HCEC 1CT (cell line): ENCODE results near the gene SHROOM3.
A peak's percentile ranks its signal among the peaks of the same experiment; 100 is the strongest.
"Not testable (repeated sequence)": the region's sequence is repeated elsewhere in the genome, so short reads cannot be mapped to it uniquely, and the experiment has no call there.

ENCODE experiments used
- DNase-seq: peaks from one replicate; pipeline ENCODE4 v3.0.0-alpha.2; 2017

The SHROOM3 gene

DNA sequence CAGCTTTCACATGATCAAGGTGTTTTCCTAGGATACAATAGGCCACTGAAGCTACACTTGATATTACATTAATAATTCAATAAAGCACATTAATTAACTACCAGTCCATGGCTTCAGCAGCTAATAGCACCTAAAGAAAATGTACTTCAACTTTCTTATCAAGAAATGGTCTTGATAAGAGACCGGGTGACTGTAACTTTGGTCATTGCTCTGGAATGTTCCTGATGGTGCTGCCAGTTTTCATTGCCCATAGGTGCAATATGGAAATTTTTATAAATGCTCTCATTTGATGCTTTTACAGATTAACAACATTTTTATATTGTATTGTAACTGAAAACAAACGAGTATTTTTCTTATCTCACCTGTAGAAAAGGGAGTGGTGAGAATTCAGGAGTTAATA lies 165.4 kb downstream of the SHROOM3 start:
- DNase-seq: no peak

DNA sequence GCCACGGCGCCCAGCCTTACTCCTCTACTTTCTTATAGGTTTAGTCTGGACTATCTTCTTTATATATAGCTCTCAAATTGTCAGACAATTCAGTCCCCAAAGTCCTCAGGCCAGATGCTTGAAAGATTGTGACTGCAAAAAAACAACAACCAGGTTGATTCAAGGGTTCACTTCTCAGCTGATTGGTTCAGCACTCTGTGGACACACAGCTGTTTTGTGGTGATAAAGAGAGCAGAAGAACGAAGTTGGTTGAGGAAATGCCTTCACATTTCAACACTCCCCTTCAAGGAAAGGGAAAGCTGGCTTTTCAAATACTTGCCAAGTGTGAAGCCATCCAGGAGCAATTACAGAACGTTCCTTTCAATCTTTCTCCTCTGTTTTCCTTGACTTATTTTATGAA lies 166.8 kb downstream of the SHROOM3 start:
- DNase-seq: no peak

- no peak for DNase-seq
These were observed 170.1 kb downstream of the SHROOM3 start for GRCh38 chr4:76605099-76605563.

DNA sequence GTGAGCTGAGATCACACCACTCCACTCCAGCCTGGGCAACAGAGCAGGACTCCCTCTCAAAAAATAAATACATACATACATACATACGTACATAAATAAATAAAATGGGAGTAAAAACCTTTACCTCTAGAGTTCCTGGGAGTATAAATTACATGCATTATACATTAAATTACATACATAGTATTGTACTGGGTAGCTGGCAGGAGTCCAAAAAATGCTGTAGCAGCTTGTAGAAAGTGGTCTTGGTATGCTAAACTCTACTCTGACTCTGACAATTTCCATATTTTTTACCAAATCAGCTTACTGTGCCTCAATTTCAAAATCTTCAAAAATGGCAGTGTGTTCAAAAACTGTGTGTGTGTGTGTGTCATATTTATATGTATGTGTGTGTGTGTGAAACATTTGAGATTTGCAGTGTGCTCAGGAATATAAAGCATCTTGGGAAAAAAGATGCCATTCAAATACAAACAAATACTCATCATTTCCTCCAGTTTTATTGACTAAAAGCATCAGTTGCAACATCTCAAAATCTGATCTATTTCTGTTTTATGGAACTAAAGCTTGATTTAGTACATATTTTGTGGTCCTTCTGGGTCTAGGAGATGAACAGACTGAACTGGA lies 171.7 kb downstream of the SHROOM3 start:
- peak; percentile 28 for DNase-seq

- no peak for DNase-seq
These were observed 172.3 kb downstream of the SHROOM3 start for GRCh38 chr4:76607266-76607799.

GRCh38 chr4:76607846-76608245 lies 172.8 kb downstream of the SHROOM3 start:
- DNase-seq: no peak

- DNase-seq: not testable (repeated sequence)
These were observed 173.5 kb downstream of the SHROOM3 start for GRCh38 chr4:76608549-76608948.

DNA sequence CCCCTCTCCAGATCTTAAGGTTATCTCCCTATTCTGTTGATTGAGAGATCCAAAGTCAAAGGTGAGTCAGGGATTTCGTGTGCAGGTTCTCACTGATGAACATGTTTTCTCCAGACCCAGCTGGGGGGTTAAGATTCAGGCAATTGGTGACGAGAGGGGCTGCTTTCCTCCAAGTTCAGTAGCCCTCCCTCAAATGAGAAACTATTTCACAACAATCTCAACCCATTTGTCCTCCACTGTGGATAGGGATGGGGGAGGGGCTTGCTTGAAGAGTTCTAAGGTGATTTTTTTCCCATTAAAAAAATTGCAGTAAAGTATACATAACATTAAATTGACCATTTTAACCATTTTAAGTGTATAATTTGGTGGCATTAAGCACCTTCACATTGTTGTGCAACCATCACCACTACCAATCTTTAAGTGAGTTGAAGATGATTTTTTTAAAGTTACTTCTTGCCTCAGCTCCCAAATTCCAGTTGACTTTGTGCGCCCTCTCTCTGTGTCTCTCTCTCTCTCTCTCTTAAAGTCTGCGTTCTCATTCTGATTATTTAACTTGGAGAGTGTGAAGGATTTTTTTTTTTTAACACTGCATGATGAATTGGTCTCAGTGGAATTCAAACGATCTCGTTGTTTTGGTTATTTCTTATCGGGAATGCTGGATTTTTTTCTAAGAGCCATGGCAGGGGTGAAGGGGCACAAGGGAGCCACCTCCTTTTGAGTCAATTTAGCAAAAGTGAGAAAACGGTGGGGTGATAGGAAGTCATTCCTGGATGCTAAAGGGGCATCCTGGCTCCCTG lies 175.9 kb downstream of the SHROOM3 start:
- peak; percentile 52 for DNase-seq

DNA sequence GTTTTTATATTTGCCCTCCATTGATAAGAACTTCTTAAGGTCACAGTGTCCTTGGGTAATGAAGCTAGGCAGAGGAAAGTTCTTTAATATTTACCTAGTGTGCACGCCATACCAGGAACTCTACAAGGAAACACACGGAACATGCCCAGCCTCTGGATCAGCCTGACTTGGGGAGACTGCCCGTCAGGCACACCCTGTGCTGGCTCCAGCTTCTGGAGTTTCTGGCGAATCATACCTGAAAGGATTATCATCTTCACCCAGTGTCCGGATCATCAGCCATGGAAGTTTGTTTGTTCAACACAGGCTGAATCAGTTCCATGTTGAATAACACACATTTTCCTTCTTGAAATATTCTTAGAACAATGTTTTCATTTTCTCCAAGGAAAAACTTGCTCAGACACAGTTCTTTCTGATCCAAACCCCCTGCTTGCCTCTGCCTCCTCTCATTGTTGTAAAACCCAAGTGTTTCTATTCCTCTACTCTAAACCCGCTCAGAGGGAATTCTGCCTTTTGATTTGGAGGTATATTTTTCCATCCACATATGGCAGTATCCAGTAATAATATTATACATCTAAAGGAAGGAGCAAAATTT lies 176.7 kb downstream of the SHROOM3 start:
- DNase-seq: no peak

GRCh38 chr4:76614589-76614988 lies 179.6 kb downstream of the SHROOM3 start:
- DNase-seq: peak; percentile 53

GRCh38 chr4:76615999-76616398 lies 181.0 kb downstream of the SHROOM3 start:
- DNase-seq: peak; percentile 24

DNA sequence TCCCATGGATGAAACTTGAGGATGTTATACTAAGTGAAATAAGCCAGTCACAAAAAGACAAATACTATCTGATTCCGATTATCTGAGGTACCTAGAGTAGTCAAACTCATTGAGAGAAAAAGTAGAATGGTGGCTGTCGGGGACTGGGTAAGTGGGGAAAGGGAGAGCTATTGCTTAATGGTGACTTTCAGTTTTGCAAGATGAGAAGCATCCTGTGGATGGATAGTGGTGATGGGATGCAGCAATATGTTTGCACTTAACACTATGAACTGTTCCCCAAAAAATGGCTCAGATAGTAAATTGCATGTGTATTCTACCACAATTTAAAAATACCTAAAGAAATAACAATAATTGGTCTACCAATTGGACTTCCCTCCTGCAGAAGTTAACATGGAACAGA lies 181.5 kb downstream of the SHROOM3 start:
- no peak for DNase-seq

DNA sequence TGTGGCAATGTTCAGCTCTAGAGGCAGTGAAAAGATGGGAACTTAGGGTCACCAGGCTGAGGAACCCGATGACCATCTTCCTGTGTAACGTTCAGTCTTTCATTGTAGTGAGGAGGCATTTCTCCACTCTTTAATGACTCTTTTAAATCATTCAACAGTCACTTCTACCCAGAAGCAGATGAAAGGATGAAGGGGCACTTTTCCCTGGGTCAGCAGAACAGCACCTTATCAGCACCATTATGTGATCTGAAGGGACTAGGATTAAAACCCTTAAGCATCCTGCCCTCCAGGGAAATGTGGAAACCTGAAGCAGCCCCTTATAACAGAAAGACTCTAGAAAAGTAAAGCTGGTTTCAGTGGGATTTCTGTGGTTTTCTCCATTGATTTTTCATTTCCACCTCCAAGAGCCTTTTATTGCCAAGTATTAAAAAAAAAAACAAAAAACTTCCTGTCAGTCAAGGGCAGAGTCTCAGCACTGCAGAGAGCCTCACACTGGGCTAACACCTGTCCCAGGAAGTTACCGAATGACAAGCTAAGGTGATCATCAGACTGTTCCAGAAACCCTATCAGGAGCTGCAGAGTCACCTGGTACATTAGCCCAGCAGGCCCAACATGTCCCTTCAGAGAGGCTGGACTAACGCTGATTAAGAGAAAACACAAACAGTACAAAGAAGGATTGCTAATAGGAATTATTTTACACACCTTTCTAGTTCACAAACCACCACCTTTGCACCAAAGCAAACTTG lies 185.9 kb downstream of the SHROOM3 start:
- DNase-seq: no peak

DNA sequence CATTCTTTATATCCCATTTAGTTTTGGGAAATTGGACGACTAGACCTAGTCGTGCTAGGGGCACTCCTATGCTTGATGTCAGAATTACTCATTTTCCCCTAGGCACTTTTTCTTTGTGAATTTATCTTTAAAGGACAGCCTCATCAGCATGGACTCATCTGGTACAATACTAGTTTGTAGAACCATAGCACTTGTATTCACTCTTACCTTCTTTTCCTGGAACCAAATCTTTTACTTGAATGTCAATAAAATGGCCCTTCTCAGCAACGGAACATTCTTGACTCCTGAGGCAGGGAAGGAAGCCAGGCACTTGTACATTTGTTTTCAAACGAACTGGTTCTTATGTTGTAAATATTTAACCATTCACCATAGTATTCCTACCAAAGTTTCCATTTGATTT lies 187.1 kb downstream of the SHROOM3 start:
- DNase-seq: no peak

DNA sequence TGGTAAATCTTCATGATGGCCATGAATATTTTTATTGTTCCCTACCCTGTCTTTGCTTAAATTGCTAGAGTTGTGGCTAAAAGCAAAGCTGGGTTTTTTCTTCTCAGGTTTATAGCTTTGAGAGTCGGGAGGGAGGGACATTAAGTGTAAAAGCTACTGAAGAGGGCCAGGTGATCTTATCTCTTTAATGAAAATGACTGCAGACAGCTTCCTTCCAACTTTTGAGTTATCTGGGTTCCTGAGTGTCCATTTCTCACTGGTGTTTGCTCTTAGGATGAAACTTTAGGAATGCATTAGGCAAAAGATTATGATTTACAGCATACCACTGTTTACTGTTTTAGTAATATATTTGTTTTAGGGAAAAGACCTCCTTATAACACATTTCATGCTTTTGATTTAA lies 187.7 kb downstream of the SHROOM3 start:
- no peak for DNase-seq

GRCh38 chr4:76623217-76624045 lies 188.4 kb downstream of the SHROOM3 start:
- DNase-seq: no peak

DNA sequence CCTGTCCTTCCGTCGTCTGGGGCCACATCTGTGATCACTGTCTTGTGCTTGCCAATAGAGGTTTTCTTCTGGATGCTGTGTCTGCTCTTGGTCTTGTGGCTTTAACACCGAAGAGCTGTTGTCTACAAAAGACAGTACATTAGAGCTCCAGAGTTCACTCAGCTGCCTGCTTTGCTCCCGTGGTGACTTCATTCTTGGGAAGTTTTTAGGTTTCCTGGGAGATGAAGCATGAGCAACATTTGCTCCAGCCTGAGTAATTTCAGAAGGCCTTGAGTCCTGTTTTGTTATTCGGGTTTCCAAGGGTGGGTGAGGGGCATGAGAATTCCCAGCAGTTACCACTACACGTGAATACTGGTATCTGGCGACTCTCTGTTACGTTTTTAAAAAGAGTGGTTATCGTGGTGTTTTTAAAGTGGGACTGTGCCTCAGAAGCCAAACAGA lies 189.2 kb downstream of the SHROOM3 start:
- DNase-seq: peak; percentile 69

DNA sequence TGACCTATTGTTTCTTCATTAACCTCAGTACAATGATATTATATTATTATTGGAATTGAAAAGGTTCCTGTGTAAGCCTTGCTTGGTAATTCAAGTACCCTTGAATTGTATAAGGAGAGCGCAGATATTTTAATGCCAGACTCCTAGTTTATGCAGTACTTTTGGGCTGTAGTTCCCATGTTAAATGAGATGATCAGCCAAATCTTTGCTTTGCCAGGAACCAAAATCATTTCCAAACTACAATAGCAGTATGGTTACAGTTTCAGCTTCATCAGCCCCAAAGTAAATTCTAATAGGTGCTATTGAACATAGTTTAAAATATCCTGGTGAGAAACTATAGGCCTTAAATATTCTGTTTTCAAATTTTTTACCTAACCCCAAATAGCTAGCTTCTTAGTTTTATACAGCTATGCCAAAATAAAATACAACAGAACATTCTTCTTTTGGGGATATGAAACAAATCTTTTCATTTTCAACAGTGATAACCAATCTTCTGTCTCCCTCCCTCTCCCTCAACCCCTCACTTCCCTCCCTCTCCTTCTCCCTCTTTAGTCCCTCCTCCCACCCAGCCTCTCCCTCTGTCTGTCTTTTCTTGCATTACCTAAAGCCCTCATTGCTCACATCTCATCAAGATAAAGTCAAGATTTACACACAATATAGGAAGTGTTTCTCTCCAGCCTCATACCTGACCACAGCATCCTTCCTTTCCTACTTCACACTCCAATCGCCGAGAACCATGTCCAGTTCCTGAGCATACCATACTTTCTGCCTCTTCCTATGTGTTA lies 190.1 kb downstream of the SHROOM3 start:
- no peak for DNase-seq

DNA sequence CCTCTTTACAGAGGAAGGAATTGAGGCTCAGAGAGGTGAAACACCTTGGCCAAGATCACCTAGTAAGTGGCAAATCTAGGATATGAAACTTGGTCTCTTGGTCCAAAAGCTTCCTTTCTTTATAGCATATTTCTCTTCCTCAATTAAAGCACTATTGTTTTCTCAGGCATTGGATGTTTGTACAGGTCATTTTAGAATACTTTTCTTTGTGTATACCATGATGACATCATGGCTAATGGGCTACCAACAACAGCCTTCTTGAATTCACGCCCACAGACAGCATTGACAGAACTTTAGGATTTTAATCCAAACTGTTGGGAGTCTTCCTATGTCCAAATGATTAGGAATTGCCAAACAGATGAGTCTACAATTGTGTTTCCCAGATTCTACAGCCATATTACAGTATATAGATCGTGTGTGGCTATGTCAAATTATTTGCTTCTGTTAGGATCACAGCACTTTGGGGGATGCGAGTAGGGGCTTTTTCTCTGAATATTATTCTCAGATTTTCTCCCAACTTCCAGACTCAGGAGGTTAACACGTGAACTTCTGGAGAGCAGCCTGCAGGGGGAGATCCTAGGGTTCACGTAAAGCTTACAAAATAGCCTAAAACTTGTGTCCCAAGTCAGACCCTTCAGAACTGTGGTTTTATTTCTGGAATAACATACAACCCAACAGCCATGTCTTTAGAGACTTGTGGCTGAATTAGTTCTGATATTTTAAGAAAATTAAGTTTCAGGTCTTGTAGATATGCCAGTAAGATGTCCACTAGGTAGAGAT lies 191.8 kb downstream of the SHROOM3 start:
- DNase-seq: no peak

GRCh38 chr4:76628251-76628650 lies 193.2 kb downstream of the SHROOM3 start:
- no peak for DNase-seq
